Measurements from ENCODE around the gene PRICKLE2. TPM values are rescaled to one million over a fixed set of nuclear protein-coding genes. Genes with fewer than 3 reads are reported as not detected.

Gene PRICKLE2
- total RNA-seq, 1 donor from 2014 or later: 43.2 TPM

DNA sequence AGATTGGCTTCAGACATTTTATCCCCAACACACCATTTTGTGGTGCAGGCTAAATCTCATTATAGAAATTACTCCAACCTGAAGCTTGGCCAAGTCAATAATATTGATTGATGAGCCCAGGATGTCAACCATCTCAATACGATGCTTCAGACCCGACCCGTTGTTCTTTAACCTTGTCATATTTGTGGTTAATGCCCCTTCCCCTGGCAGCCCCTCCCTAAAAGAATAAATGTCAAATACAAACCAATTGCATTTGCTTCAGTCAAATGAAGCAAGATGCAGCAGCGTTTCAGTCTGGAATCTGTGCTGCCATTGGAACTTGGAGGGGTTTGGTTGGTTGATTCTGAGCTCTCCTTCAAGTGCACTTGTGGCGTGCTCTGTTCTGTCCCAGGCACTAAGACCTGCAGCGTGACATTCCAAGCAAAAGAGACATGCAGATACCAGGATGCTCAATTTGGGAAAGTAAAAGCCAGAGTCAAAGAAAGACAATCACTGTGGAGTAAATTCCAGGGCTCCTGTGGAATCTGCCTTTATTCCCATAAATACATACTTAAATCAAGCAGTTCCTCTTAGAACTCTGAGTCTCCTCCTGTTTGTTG, 178.2 kb downstream of the PRICKLE2 start:
- H3K27me3 Mint-ChIP-seq (ENCODE audit: low read depth): peaks cover 19% of the 10 kb centered on the region
- H3K36me3 Mint-ChIP-seq: no peaks in the 10 kb centered on the region
- no peak for DNase-seq (ENCODE audit: low spot score in 2 of 2, unreplicated experiment in 2 of 2)
- no peak overlapping the region for H3K4me3 Mint-ChIP-seq
- peaks cover 19% of the 10 kb centered on the region for H3K4me1 Mint-ChIP-seq
- peak overlapping the region; percentile 48 for H3K27ac Mint-ChIP-seq
- no peaks in the 10 kb centered on the region for H3K9me3 Mint-ChIP-seq
- TF ChIP-seq, protein P1, sequence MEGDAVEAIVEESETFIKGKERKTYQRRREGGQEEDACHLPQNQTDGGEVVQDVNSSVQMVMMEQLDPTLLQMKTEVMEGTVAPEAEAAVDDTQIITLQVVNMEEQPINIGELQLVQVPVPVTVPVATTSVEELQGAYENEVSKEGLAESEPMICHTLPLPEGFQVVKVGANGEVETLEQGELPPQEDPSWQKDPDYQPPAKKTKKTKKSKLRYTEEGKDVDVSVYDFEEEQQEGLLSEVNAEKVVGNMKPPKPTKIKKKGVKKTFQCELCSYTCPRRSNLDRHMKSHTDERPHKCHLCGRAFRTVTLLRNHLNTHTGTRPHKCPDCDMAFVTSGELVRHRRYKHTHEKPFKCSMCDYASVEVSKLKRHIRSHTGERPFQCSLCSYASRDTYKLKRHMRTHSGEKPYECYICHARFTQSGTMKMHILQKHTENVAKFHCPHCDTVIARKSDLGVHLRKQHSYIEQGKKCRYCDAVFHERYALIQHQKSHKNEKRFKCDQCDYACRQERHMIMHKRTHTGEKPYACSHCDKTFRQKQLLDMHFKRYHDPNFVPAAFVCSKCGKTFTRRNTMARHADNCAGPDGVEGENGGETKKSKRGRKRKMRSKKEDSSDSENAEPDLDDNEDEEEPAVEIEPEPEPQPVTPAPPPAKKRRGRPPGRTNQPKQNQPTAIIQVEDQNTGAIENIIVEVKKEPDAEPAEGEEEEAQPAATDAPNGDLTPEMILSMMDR (IDR thresholded peaks at IDR 0.05; ENCODE audit: unreplicated experiment): no peak

DNA sequence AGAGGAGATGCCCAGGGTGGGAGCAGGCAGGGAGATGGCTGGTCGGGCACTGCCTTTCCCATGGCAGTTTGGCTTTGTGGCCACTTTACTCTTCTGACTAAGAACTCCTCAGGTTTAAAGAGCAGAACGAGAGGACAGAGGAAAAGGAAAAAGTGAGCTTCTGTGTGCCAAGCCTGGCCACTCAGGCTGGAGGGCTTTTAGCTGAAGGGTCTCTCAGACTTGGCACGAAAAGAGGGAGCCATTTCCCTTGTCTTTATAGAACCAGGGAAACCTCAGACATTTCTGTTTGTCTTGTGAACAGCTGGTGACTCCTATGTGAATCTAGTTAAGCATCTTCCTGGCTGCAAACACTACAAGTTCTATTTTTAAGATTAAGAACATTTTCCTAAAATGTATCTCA, 178.7 kb downstream of the PRICKLE2 start:
- Mint-ChIP-seq H3K27me3 (ENCODE audit: low read depth) (peaks cover 22% of the 10 kb centered on the region), H3K4me3 (no peak overlapping the region), H3K4me1 (peaks cover 19% of the 10 kb centered on the region), H3K36me3 (no peaks in the 10 kb centered on the region), H3K27ac (no peak overlapping the region), H3K9me3 (no peaks in the 10 kb centered on the region)
- TF ChIP-seq, protein P1 (IDR thresholded peaks at IDR 0.05; ENCODE audit: unreplicated experiment): no peak
- DNase-seq (ENCODE audit: low spot score in 2 of 2, unreplicated experiment in 2 of 2): no peak

DNA sequence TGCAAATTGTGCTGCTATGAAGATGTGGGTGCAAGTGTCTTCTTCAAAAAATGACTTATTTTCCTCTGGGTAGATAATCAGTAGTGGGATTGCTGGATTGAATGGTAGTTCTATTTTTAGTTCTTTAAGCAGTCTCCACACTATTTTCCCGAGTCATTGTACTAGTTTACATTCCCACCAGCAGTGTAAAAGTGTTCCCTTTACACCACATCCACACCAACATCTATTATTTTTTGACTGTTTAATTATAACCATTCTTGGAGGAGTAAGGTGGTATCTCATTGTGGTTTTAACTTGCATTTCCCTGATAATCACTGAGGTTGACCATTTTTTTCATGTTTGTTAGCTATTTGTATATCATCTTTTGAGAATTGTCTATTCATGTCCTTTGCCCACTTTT, 182.3 kb downstream of the PRICKLE2 start:
- no peak overlapping the region for H3K27ac Mint-ChIP-seq
- TF ChIP-seq, protein P1 (IDR thresholded peaks at IDR 0.05; ENCODE audit: unreplicated experiment): no peak
- peaks cover 25% of the 10 kb centered on the region for H3K27me3 Mint-ChIP-seq (ENCODE audit: low read depth)
- no peaks in the 10 kb centered on the region for H3K9me3 Mint-ChIP-seq
- no peaks in the 10 kb centered on the region for H3K36me3 Mint-ChIP-seq
- H3K4me3 Mint-ChIP-seq: no peak overlapping the region
- peaks cover 9% of the 10 kb centered on the region for H3K4me1 Mint-ChIP-seq
- no peak for DNase-seq (ENCODE audit: low spot score in 2 of 2, unreplicated experiment in 2 of 2)

Other genes with a start within 250 kb of the PRICKLE2 start
- 70.1 to 74.9 TPM (median 73.4 TPM) in 3 replicates for gene PSMD6, start 202.0 kb downstream of the PRICKLE2 start, total RNA-seq